Activated naive CD8-positive, alpha-beta T cell treated with anti-CD3 and anti-CD28 coated beads, Interleukin-2, amount 10 ng/mL, durations not matched to agents 7 days and 5 days (primary cell): ENCODE measurements around the gene EDRF1. TPM values are rescaled to one million over a fixed set of nuclear protein-coding genes. Genes with fewer than 3 reads are reported as not detected.

Experiments used
- ATAC-seq: fragments of 150-1000 bp; cut with Tn5 transposase; one replicate; pipeline ENCODE4 v1.10.0; 2021; ENCODE audit warnings: low read depth, moderate library complexity
- POLR2A ChIA-PET: fragments of 350-600 bp; sonication (Branson Sonifier 250); formaldehyde crosslinking; loops from one replicate; lab custom pipeline; 2021; ENCODE audit warnings: antibody characterized with exemption; lab: Charles Lee
- DNase-seq: peaks from one replicate; pipeline ENCODE4 v3.0.0; 2021
- H3K27ac Mint-ChIP-seq: one replicate; pipeline ENCODE4 v1.8.0; 2022; ENCODE audit warnings: mild to moderate bottlenecking, mixed read lengths
- H3K27me3 Mint-ChIP-seq: one replicate; pipeline ENCODE4 v1.8.0; 2022; ENCODE audit warnings: mild to moderate bottlenecking, moderate library complexity, mixed read lengths
- H3K36me3 Mint-ChIP-seq: one replicate; pipeline ENCODE4 v1.8.0; 2021; ENCODE audit warnings: mild to moderate bottlenecking, mixed read lengths
- H3K4me1 Mint-ChIP-seq: one replicate; pipeline ENCODE4 v1.8.0; 2021; ENCODE audit warnings: mixed read lengths
- H3K4me3 Mint-ChIP-seq: one replicate; pipeline ENCODE4 v1.8.0; 2022; ENCODE audit warnings: mild to moderate bottlenecking, moderate library complexity, mixed read lengths
- H3K9me3 Mint-ChIP-seq: one replicate; pipeline ENCODE4 v1.8.0; 2021; ENCODE audit warnings: mixed read lengths
- total RNA-seq, 2 experiments: library from RNA; stranded (reverse); gene quantifications; one replicate each; pipeline ENCODE4 v1.2.3, GENCODE V29; 2021

EDRF1 gene
- total RNA-seq, 2 experiments from 2014 or later = 43.9 to 45.8 TPM

GRCh38 chr10:125775491-125776106 is 56.1 kb downstream of the EDRF1 start, which contains the start of gene MMP21:
TSS of gene MMP21 (minus strand) at chr10:125775821. CDS start at chr10:125775821, 0 bp downstream.
- H3K4me3 Mint-ChIP-seq = no peak within 1 kb of the TSS
- H3K4me1 Mint-ChIP-seq = no peaks in the 10 kb centered on the region
- H3K36me3 Mint-ChIP-seq = no peaks in the 10 kb centered on the region
- H3K9me3 Mint-ChIP-seq = no peaks in the 10 kb centered on the region
- POLR2A ChIA-PET = no interaction called here
- no peak within 1 kb of the TSS for H3K27ac Mint-ChIP-seq
- H3K27me3 Mint-ChIP-seq = no peaks in the 10 kb centered on the region
- no peak for DNase-seq
- no peak for ATAC-seq

GRCh38 chr10:125777806-125778205 is 58.3 kb downstream of the EDRF1 start:
- Mint-ChIP-seq H3K36me3 (no peaks in the 10 kb centered on the region), H3K27me3 (no peaks in the 10 kb centered on the region), H3K27ac (no peak overlapping the region), H3K9me3 (no peaks in the 10 kb centered on the region), H3K4me1 (no peaks in the 10 kb centered on the region), H3K4me3 (no peak overlapping the region)
- POLR2A ChIA-PET = no interaction called here
- no peak for ATAC-seq
- no peak for DNase-seq

- DNase-seq = no peak
- no peak for ATAC-seq
- POLR2A ChIA-PET = no interaction called here
- H3K4me3 Mint-ChIP-seq = no peak overlapping the region
- H3K27me3 Mint-ChIP-seq = no peaks in the 10 kb centered on the region
- no peaks in the 10 kb centered on the region for H3K36me3 Mint-ChIP-seq
- H3K4me1 Mint-ChIP-seq = no peaks in the 10 kb centered on the region
- no peaks in the 10 kb centered on the region for H3K9me3 Mint-ChIP-seq
- no peak overlapping the region for H3K27ac Mint-ChIP-seq
Observed at GRCh38 chr10:125778556-125778955, 59.0 kb downstream of the EDRF1 start.

- no peaks in the 10 kb centered on the region for H3K4me1 Mint-ChIP-seq
- no peaks in the 10 kb centered on the region for H3K36me3 Mint-ChIP-seq
- no peaks in the 10 kb centered on the region for H3K27me3 Mint-ChIP-seq
- no peaks in the 10 kb centered on the region for H3K9me3 Mint-ChIP-seq
- POLR2A ChIA-PET = no interaction called here
- no peak overlapping the region for H3K4me3 Mint-ChIP-seq
- ATAC-seq (no peak), DNase-seq (no peak)
- H3K27ac Mint-ChIP-seq = no peak overlapping the region
Observed at GRCh38 chr10:125779403-125780327, 60.2 kb downstream of the EDRF1 start.

GRCh38 chr10:125781374-125781773 is 61.9 kb downstream of the EDRF1 start:
- H3K4me1 Mint-ChIP-seq = no peaks in the 10 kb centered on the region
- H3K9me3 Mint-ChIP-seq = no peaks in the 10 kb centered on the region
- DNase-seq (no peak), ATAC-seq (no peak)
- H3K36me3 Mint-ChIP-seq = no peaks in the 10 kb centered on the region
- H3K27ac Mint-ChIP-seq = no peak overlapping the region
- H3K4me3 Mint-ChIP-seq = no peak overlapping the region
- H3K27me3 Mint-ChIP-seq = no peaks in the 10 kb centered on the region
- POLR2A ChIA-PET = no interaction called here

GRCh38 chr10:125782054-125782453 is 62.5 kb downstream of the EDRF1 start:
- Mint-ChIP-seq H3K4me1 (no peaks in the 10 kb centered on the region), H3K27me3 (no peaks in the 10 kb centered on the region), H3K4me3 (no peak overlapping the region), H3K9me3 (no peaks in the 10 kb centered on the region), H3K36me3 (no peaks in the 10 kb centered on the region), H3K27ac (no peak overlapping the region)
- ATAC-seq (no peak), DNase-seq (no peak)
- POLR2A ChIA-PET = no interaction called here

GRCh38 chr10:125782616-125783015 is 63.1 kb downstream of the EDRF1 start:
- H3K27ac Mint-ChIP-seq = no peak overlapping the region
- POLR2A ChIA-PET = no interaction called here
- H3K4me1 Mint-ChIP-seq = peaks cover 3% of the 10 kb centered on the region
- no peak for DNase-seq
- no peak for ATAC-seq
- no peaks in the 10 kb centered on the region for H3K9me3 Mint-ChIP-seq
- H3K36me3 Mint-ChIP-seq = peaks cover under 1% of the 10 kb centered on the region
- no peaks in the 10 kb centered on the region for H3K27me3 Mint-ChIP-seq
- H3K4me3 Mint-ChIP-seq = no peak overlapping the region

GRCh38 chr10:125783408-125783807 is 63.9 kb downstream of the EDRF1 start:
- peaks cover 3% of the 10 kb centered on the region for H3K36me3 Mint-ChIP-seq

GRCh38 chr10:125783957-125784356 is 64.4 kb downstream of the EDRF1 start:
- Mint-ChIP-seq H3K4me3 (no peak overlapping the region), H3K9me3 (no peaks in the 10 kb centered on the region), H3K27me3 (no peaks in the 10 kb centered on the region), H3K27ac (peak overlapping the region; percentile 37), H3K36me3 (peaks cover 3% of the 10 kb centered on the region), H3K4me1 (peaks cover 13% of the 10 kb centered on the region)
- no peak for DNase-seq
- ATAC-seq = no peak
- POLR2A ChIA-PET = no interaction called here

More at GRCh38 chr10:125783408-125783807, 63.9 kb downstream of the EDRF1 start:
- Mint-ChIP-seq H3K27me3 (no peaks in the 10 kb centered on the region), H3K27ac (no peak overlapping the region), H3K4me1 (peaks cover 11% of the 10 kb centered on the region), H3K4me3 (no peak overlapping the region), H3K9me3 (no peaks in the 10 kb centered on the region)
- POLR2A ChIA-PET = no interaction called here
- DNase-seq (no peak), ATAC-seq (no peak)

- Mint-ChIP-seq H3K27ac (no peak overlapping the region), H3K27me3 (no peaks in the 10 kb centered on the region), H3K9me3 (no peaks in the 10 kb centered on the region), H3K36me3 (peaks cover 3% of the 10 kb centered on the region), H3K4me3 (no peak overlapping the region), H3K4me1 (peaks cover 15% of the 10 kb centered on the region)
- ATAC-seq (no peak), DNase-seq (no peak)
- POLR2A ChIA-PET = no interaction called here
Observed at GRCh38 chr10:125785791-125786190, 66.3 kb downstream of the EDRF1 start.

- peak overlapping the region; percentile 51 for H3K4me3 Mint-ChIP-seq
- peak; percentile 45 for DNase-seq
- POLR2A ChIA-PET = interaction anchor here (1.1 to 2.1 kb wide), 2 partner anchors 35 to 69 kb away, joined by 3 to 10 read pairs; partner anchors contain the start of genes BCCIP, EDRF1 and UROS
- H3K4me1 Mint-ChIP-seq = peaks cover 15% of the 10 kb centered on the region
- H3K27me3 Mint-ChIP-seq = no peaks in the 10 kb centered on the region
- peak overlapping the region; percentile 80 for H3K27ac Mint-ChIP-seq
- H3K36me3 Mint-ChIP-seq = peaks cover 11% of the 10 kb centered on the region
- H3K9me3 Mint-ChIP-seq = no peaks in the 10 kb centered on the region
- peak; percentile 93 for ATAC-seq
Observed at GRCh38 chr10:125788156-125789034, 68.9 kb downstream of the EDRF1 start.

GRCh38 chr10:125792342-125793300 is 73.1 kb downstream of the EDRF1 start:
- ATAC-seq (no peak), DNase-seq (no peak)
- POLR2A ChIA-PET = no interaction called here
- peaks cover 12% of the 10 kb centered on the region for H3K4me1 Mint-ChIP-seq
- no peak overlapping the region for H3K4me3 Mint-ChIP-seq
- no peaks in the 10 kb centered on the region for H3K27me3 Mint-ChIP-seq
- no peak overlapping the region for H3K27ac Mint-ChIP-seq
- peaks cover 14% of the 10 kb centered on the region for H3K36me3 Mint-ChIP-seq
- no peaks in the 10 kb centered on the region for H3K9me3 Mint-ChIP-seq
